GM12801 (cell line): Measurements from ENCODE around the gene SCGB3A1.

ENCODE experiments used
- CTCF ChIP-seq: IDR thresholded peaks from one replicate; pipeline ENCODE4 v1.5.1; 2011; ENCODE audit warnings: control low read depth; ENCODE audit not compliant: insufficient read length; ENCODE audit errors: extremely low read depth

SCGB3A1 gene

DNA sequence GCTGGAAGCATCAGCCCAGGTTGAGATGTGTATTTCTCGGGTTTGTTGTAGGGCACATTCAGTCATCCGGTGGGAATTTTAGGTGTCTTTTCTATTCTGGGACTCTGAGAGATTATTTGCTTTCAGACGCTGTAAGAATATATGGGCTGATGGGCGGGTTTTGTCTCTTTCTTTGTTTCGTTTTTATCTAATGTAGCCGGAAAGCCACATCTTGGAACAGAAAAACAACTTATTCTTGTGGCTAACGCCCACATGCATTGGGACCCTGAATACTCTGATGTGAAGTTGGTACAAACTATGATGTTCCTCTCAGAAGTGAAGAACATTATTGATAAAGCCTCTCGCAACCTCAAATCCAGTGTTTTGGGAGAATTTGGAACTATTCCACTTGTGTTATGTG lies 22.4 kb downstream of the SCGB3A1 start:
- no peak for TF ChIP-seq CTCF

GRCh38 chr5:180563994-180564393 lies 27.3 kb downstream of the SCGB3A1 start:
- TF ChIP-seq CTCF = no peak

- TF ChIP-seq CTCF = no peak
Observed at GRCh38 chr5:180558232-180558631, 33.1 kb downstream of the SCGB3A1 start.

GRCh38 chr5:180557217-180557809 lies 34.0 kb downstream of the SCGB3A1 start:
- TF ChIP-seq CTCF = no peak

GRCh38 chr5:180555168-180555921 lies 36.0 kb downstream of the SCGB3A1 start:
- no peak for TF ChIP-seq CTCF

- TF ChIP-seq CTCF = no peak
Observed at GRCh38 chr5:180553530-180553929, 37.8 kb downstream of the SCGB3A1 start.

GRCh38 chr5:180548563-180548962 lies 42.7 kb downstream of the SCGB3A1 start:
- TF ChIP-seq CTCF = no peak
